RPMI8226 (cell line): ENCODE data around the gene BICC1.

Experiments used
- DNase-seq: peaks from one replicate; pipeline ENCODE4 v3.0.0-alpha.2; 2015

BICC1 gene

GRCh38 chr10:58785354-58785753 lies 272.7 kb downstream of the BICC1 start:
- DNase-seq = no peak

GRCh38 chr10:58791137-58791536 lies 278.5 kb downstream of the BICC1 start:
- DNase-seq = no peak

GRCh38 chr10:58795560-58795959 lies 282.9 kb downstream of the BICC1 start:
- no peak for DNase-seq

GRCh38 chr10:58796242-58796641 lies 283.6 kb downstream of the BICC1 start:
- no peak for DNase-seq

GRCh38 chr10:58796824-58797223 lies 284.2 kb downstream of the BICC1 start:
- no peak for DNase-seq

GRCh38 chr10:58797356-58797755 lies 284.7 kb downstream of the BICC1 start:
- no peak for DNase-seq

GRCh38 chr10:58802047-58802446 lies 289.4 kb downstream of the BICC1 start:
- DNase-seq = no peak

GRCh38 chr10:58806323-58806722 lies 293.7 kb downstream of the BICC1 start:
- DNase-seq = no peak

- DNase-seq = no peak
Measured at GRCh38 chr10:58806970-58807628, 294.4 kb downstream of the BICC1 start.

- no peak for DNase-seq
Measured at GRCh38 chr10:58807629-58808022, 295.0 kb downstream of the BICC1 start.

GRCh38 chr10:58810751-58811150 lies 298.1 kb downstream of the BICC1 start:
- DNase-seq = no peak

GRCh38 chr10:58813573-58813972 lies 300.9 kb downstream of the BICC1 start:
- no peak for DNase-seq

- no peak for DNase-seq
Measured at GRCh38 chr10:58817201-58817846, 304.7 kb downstream of the BICC1 start.

GRCh38 chr10:58818900-58819299 lies 306.2 kb downstream of the BICC1 start:
- DNase-seq = no peak

GRCh38 chr10:58820386-58820785 lies 307.7 kb downstream of the BICC1 start:
- no peak for DNase-seq

GRCh38 chr10:58820861-58821751 lies 308.4 kb downstream of the BICC1 start:
- no peak for DNase-seq

GRCh38 chr10:58821752-58822056 lies 309.0 kb downstream of the BICC1 start:
- no peak for DNase-seq

- no peak for DNase-seq
Measured at GRCh38 chr10:58823983-58824382, 311.3 kb downstream of the BICC1 start.

- no peak for DNase-seq
Measured at GRCh38 chr10:58824396-58824795, 311.7 kb downstream of the BICC1 start.

- no peak for DNase-seq
Measured at GRCh38 chr10:58826694-58827093, 314.0 kb downstream of the BICC1 start.

GRCh38 chr10:58827381-58827780 lies 314.7 kb downstream of the BICC1 start:
- DNase-seq = no peak

GRCh38 chr10:58829839-58830238 lies 317.2 kb downstream of the BICC1 start:
- DNase-seq = no peak

GRCh38 chr10:58830697-58831096 lies 318.0 kb downstream of the BICC1 start:
- no peak for DNase-seq
